HFFc6 (cell line): ENCODE data around the gene GDE1. TPM values are rescaled to one million over a fixed set of nuclear protein-coding genes. Genes with fewer than 3 reads are reported as not detected.

Source experiments
- DNase-seq: peaks from one replicate; pipeline ENCODE4 v3.0.0-alpha.2; 2018
- H3K27ac Mint-ChIP-seq: 2 replicates; pipeline ENCODE4 v1.8.0; 2020; ENCODE audit warnings: mild to moderate bottlenecking, mixed read lengths
- H3K27me3 Mint-ChIP-seq: 2 replicates; pipeline ENCODE4 v1.8.0; 2021; ENCODE audit warnings: mild to moderate bottlenecking, moderate library complexity, mixed read lengths; ENCODE audit not compliant: insufficient read depth
- H3K36me3 Mint-ChIP-seq: 2 replicates; pipeline ENCODE4 v1.8.0; 2021; ENCODE audit warnings: low read depth, mixed read lengths
- H3K4me1 Mint-ChIP-seq: 2 replicates; pipeline ENCODE4 v1.8.0; 2020; ENCODE audit warnings: low read depth, mixed read lengths
- H3K4me3 Mint-ChIP-seq: 2 replicates; pipeline ENCODE4 v1.8.0; 2020; ENCODE audit warnings: mild to moderate bottlenecking, moderate library complexity, mixed read lengths
- H3K9me3 Mint-ChIP-seq: 2 replicates; pipeline ENCODE4 v1.8.0; 2020; ENCODE audit warnings: mild to moderate bottlenecking, mixed read lengths
- CTCF ChIP-seq: fragments of 200-600 bp; sonication (generic); IDR thresholded peaks from 2 replicates; pipeline ENCODE4 v1.5.0; 2021; ENCODE audit warnings: antibody characterized with exemption, mild to moderate bottlenecking
- total RNA-seq, 6 experiments: library from RNA; stranded (reverse); fragmentation: NEBNext Ultra II Directional; extraction: Animal tissue kit (Norgen Biotek cat#: 25700); gene quantifications; 2 replicates in 1 of 6; 3 replicates in 5 of 6; pipeline ENCODE4 v1.2.3, GENCODE V29; 2021

Gene GDE1
- total RNA-seq, 6 experiments from 2014 or later = 61.4 to 91.1 (median 77.1) TPM

- Mint-ChIP-seq H3K27me3 (peaks cover 2% of the 10 kb centered on the region), H3K36me3 (no peaks in the 10 kb centered on the region), H3K27ac (no peak overlapping the region), H3K9me3 (no peaks in the 10 kb centered on the region; the same call in 1 of the 2 replicates), H3K4me1 (no peaks in the 10 kb centered on the region), H3K4me3 (no peak overlapping the region)
- TF ChIP-seq CTCF = no peak
- peak; percentile 10 for DNase-seq
Measured at GRCh38 chr16:19463468-19464315, 58.2 kb downstream of the GDE1 start.

GRCh38 chr16:19460397-19460796, 61.5 kb downstream of the GDE1 start:
- H3K36me3 Mint-ChIP-seq = no peaks in the 10 kb centered on the region
- H3K9me3 Mint-ChIP-seq = no peaks in the 10 kb centered on the region; the same call in 1 of the 2 replicates
- no peak overlapping the region for H3K4me3 Mint-ChIP-seq
- H3K4me1 Mint-ChIP-seq = peaks cover 4% of the 10 kb centered on the region; the same call in 1 of the 2 replicates
- H3K27ac Mint-ChIP-seq = no peak overlapping the region
- no peak for DNase-seq
- TF ChIP-seq CTCF = no peak
- no peaks in the 10 kb centered on the region; the same call in 1 of the 2 replicates for H3K27me3 Mint-ChIP-seq

GRCh38 chr16:19458722-19459379, 63.0 kb downstream of the GDE1 start:
- Mint-ChIP-seq H3K9me3 (no peaks in the 10 kb centered on the region; the same call in 1 of the 2 replicates), H3K27ac (no peak overlapping the region), H3K27me3 (no peaks in the 10 kb centered on the region; the same call in 1 of the 2 replicates), H3K4me1 (peaks cover 5% of the 10 kb centered on the region; the same call in 1 of the 2 replicates), H3K4me3 (no peak overlapping the region), H3K36me3 (no peaks in the 10 kb centered on the region)
- no peak for TF ChIP-seq CTCF
- DNase-seq = no peak

Other genes with a start within 250 kb of the GDE1 start
- not detected for gene CLEC19A, start 236.4 kb downstream of the GDE1 start, total RNA-seq
- gene TMC5, start 104.2 kb downstream of the GDE1 start, total RNA-seq = under 1 TPM in 1 of 6 experiments, not detected in 5; 0.06 TPM
- 10 to 100 TPM; 12.7 to 18.2 (median 16.5) TPM for gene CCP110, start 1.8 kb upstream of the GDE1 start, total RNA-seq
- 10 to 100 TPM; 65.6 to 81.9 (median 76.8) TPM for gene VPS35L, start 33.6 kb upstream of the GDE1 start, total RNA-seq
- gene KNOP1, start 196.1 kb upstream of the GDE1 start, total RNA-seq = 10 to 100 TPM; 11.0 to 16.3 (median 13.9) TPM
- gene IQCK, start 196.2 kb upstream of the GDE1 start, total RNA-seq = 1 to 10 TPM; 2.2 to 5.0 (median 2.8) TPM